Body of pancreas (tissue), 4 donors: ENCODE measurements around the gene LRP1-AS.

Experiments
- CTCF ChIP-seq, 7 experiments: fragments of 450-650 bp in 4 of 7; fragments of 200-600 bp in 3 of 7; sonication (generic) in 3 of 7; IDR thresholded peaks; one replicate each; pipeline ENCODE4 v1.5.1; 2016 to 2019; ENCODE audit warnings: antibody characterized with exemption in 7 of 7
- POLR2A ChIP-seq, 3 donors: fragments of 450-650 bp; IDR thresholded peaks; one replicate each; pipeline ENCODE4 v1.6.1; 2016; ENCODE audit warnings: antibody characterized with exemption in 3 of 3, mild to moderate bottlenecking in 2 of 3

DNA sequence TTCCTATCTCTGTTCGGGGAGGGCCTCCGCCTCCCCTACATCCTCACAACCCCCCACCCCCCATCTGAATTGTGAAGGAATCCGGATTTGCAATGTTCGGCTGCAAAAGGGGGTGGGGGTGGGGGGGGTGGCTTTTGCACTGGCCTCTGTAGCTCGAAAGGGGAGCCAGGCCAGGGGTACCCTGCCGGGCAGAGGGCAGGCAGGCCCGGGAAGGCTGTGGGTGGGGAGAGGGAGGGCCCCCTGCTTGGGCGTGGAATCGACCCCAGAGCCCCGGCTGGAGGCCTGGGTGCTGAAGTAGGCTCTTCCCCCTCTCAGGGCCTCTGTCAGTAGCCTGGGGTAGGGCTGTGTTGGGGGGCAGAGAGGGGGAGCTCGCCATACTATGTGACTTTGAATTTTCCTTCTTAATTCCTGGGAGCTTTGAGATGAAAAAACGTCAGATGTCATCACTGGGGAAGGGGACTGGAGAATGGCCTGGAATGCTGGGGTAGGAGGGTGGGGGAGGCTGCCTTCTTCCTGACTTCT is 18.0 kb downstream of the LRP1-AS start:
- TF ChIP-seq CTCF (IDR thresholded peaks at IDR 0.05): no peak
- no peak for TF ChIP-seq POLR2A (IDR thresholded peaks at IDR 0.05)
